ENCODE results near the gene EXOSC5.

DNA sequence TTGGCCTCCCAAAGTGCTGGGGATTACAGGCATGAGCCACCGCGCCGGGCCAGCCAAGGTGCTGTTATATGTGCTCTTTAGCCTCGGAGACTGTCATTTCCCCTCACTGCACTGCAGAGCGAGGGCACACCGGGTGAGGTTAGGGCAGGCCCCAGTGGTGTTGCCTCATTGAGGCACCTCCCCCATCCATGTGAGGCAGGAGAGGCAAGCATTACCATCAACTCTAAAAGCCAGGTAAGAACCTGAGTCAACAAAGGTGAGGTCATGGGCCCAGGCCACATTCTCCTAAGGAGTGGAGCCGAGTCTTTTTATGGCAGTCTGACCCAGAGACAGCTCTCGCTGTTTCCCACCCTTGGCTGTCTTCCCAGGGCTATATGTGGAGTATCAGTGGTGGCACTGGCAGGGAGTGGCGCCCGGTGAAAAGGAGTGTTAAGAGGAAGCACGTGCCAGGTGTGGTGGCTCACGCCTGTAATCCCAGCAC lies 19.1 kb upstream of the EXOSC5 start:
- TF ChIP-seq JUN (IDR thresholded peaks at IDR 0.05; ENCODE audit: borderline replicate concordance, low read depth, low read length): no peak
- no peak for TF ChIP-seq JUN (CRISPR knock-in tag; IDR thresholded peaks at IDR 0.05; ENCODE audit: borderline replicate concordance)
- TF ChIP-seq, protein P1, sequence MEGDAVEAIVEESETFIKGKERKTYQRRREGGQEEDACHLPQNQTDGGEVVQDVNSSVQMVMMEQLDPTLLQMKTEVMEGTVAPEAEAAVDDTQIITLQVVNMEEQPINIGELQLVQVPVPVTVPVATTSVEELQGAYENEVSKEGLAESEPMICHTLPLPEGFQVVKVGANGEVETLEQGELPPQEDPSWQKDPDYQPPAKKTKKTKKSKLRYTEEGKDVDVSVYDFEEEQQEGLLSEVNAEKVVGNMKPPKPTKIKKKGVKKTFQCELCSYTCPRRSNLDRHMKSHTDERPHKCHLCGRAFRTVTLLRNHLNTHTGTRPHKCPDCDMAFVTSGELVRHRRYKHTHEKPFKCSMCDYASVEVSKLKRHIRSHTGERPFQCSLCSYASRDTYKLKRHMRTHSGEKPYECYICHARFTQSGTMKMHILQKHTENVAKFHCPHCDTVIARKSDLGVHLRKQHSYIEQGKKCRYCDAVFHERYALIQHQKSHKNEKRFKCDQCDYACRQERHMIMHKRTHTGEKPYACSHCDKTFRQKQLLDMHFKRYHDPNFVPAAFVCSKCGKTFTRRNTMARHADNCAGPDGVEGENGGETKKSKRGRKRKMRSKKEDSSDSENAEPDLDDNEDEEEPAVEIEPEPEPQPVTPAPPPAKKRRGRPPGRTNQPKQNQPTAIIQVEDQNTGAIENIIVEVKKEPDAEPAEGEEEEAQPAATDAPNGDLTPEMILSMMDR (IDR thresholded peaks at IDR 0.05 in 2 of 3, conservative IDR thresholded peaks at IDR 0.05 in 1 of 3; ENCODE audit: insufficient read depth in 2 of 3, low read depth in 1 of 3, low read length in 3 of 3): no peak
- TF ChIP-seq STAT5A (IDR thresholded peaks at IDR 0.05; ENCODE audit: borderline replicate concordance, low read length): no peak
- no peak for TF ChIP-seq DNMT1 (IDR thresholded peaks at IDR 0.05)
- no peak for TF ChIP-seq POLR2A (conservative IDR thresholded peaks at IDR 0.05)
- no peak for TF ChIP-seq ZNF232 (CRISPR knock-in tag; IDR thresholded peaks at IDR 0.05)
